ENCODE results near the gene FBLN1. TPM values are rescaled to one million over a fixed set of nuclear protein-coding genes. Genes with fewer than 3 reads are reported as not detected.

Gene FBLN1
- total and polyA plus RNA-seq, 2 of the 13 experiments (the other 11 are each of a cell fraction or from before 2014, with no cell fraction given), result 37.3 to 103 TPM

- 53% methylated on average over 22 of the region's 22 CpGs for WGBS (ENCODE audit: low lambda C conversion rate)
- Histone ChIP-seq H3K79me2 (ENCODE audit: insufficient read depth, low read length) (no peaks in the 10 kb centered on the region), H3K9ac (ENCODE audit: insufficient read depth, low read depth, low read length) (no peak overlapping the region), H3K4me1 (ENCODE audit: insufficient read depth, low read length) (peaks cover 66% of the 10 kb centered on the region), H4K20me1 (ENCODE audit: insufficient read depth, low read length) (no peaks in the 10 kb centered on the region), H3K27me3 (ENCODE audit: control insufficient read depth in 1 of 2, insufficient read depth in 2 of 2, low read length in 2 of 2) (peaks cover 1 to 17% of the 10 kb centered on the region in 2 experiments; a peak in 3 of 5 replicates), H2AFZ (ENCODE audit: low read length) (no peak overlapping the region), H3K4me3 (replicated peaks in 1 of 3; ENCODE audit: insufficient read depth in 1 of 3, low read depth in 2 of 3, low read length in 3 of 3) (peak overlapping the region in 1 of 3 experiments; percentile 28; a peak in 1 of 6 replicates), H3K9me3 (ENCODE audit: low read length) (no peaks in the 10 kb centered on the region), H3K4me2 (ENCODE audit: low read depth, low read length) (peak overlapping the region; percentile 39; the same call in 1 of the 2 replicates), H3K27ac (ENCODE audit: extremely low read length, insufficient read depth, low read length) (no peak overlapping the region), H3K36me3 (replicated peaks in 1 of 2; ENCODE audit: control insufficient read depth in 1 of 2, insufficient read depth in 2 of 2, low read length in 2 of 2) (no peaks in the 10 kb centered on the region)
- ChIA-PET CTCF (ENCODE audit: low intra/inter-chr PET ratio, low total read pairs) (no interaction called here), POLR2A (no interaction called here)
- ATAC-seq (no peak), FAIRE-seq (no peak), DNase-seq (ENCODE audit: low spot score) (peak; percentile 55)
- in situ Hi-C loops (cut with HindIII; ENCODE audit: extremely low pct_ligation_motif_present, low pct_unique_long_range_greater_than_20kb) (loop anchor here (25.0 kb wide), 1 partner anchor 486 kb away; no protein-coding TSS in a partner anchor), intact Hi-C loops (cut with micrococcal nuclease; ENCODE audit: unreplicated experiment) (loop anchor here (2.0 kb wide), 1 partner anchor 29 kb away; no protein-coding TSS in a partner anchor)
- BruUV-seq (replicated peaks), result no TSS peak
- peak; percentile 52 for TF ChIP-seq ZNF687 (CRISPR knock-in tag; IDR thresholded peaks at IDR 0.05)
- peak; percentile 66 for TF ChIP-seq SAP130 (CRISPR knock-in tag; IDR thresholded peaks at IDR 0.05; ENCODE audit: low read depth)
- TF ChIP-seq NR0B2 (CRISPR knock-in tag; IDR thresholded peaks at IDR 0.05), result no peak
- TF ChIP-seq ETV5 (CRISPR knock-in tag; IDR thresholded peaks at IDR 0.05; ENCODE audit: borderline replicate concordance), result peak; percentile 12; the same call in 1 of the 2 replicates
- no peak for TF ChIP-seq ZNF563 (CRISPR knock-in tag; IDR thresholded peaks at IDR 0.05)
- peak; percentile 81 for TF ChIP-seq RARA (CRISPR knock-in tag; IDR thresholded peaks at IDR 0.05)
- 0 out of 2 replicates have a peak, but pooled peaks have one; percentile 29 for TF ChIP-seq MAX (IDR thresholded peaks at IDR 0.05)
- TF ChIP-seq SRSF9 (IDR thresholded peaks at IDR 0.05; ENCODE audit: borderline replicate concordance, insufficient read depth, low read depth, low read length, poor library complexity, severe bottlenecking), result no peak
- TF ChIP-seq KLF9 (CRISPR knock-in tag; IDR thresholded peaks at IDR 0.05; ENCODE audit: low read depth), result 0 out of 2 replicates have a peak, but pooled peaks have one; percentile 44
- 0 out of 2 replicates have a peak, but pooled peaks have one; percentile 18 for TF ChIP-seq BHLHE40 (IDR thresholded peaks at IDR 0.05; ENCODE audit: low read length)
- TF ChIP-seq ZBTB38 (CRISPR knock-in tag; IDR thresholded peaks at IDR 0.05), result peak; percentile 39; the same call in 1 of the 2 replicates
- peak; percentile 45; the same call in 1 of the 3 replicates for TF ChIP-seq MXI1 (IDR thresholded peaks at IDR 0.05; ENCODE audit: borderline replicate concordance, low read depth, low read length)
- TF ChIP-seq NFE2L2 (IDR thresholded peaks at IDR 0.05; ENCODE audit: low read length), result peak; percentile 33; the same call in 1 of the 2 replicates
- peak; percentile 40; the same call in 1 of the 2 replicates for TF ChIP-seq RXRB (CRISPR knock-in tag; IDR thresholded peaks at IDR 0.05; ENCODE audit: borderline replicate concordance)
- no peak for TF ChIP-seq GLI4 (CRISPR knock-in tag; IDR thresholded peaks at IDR 0.05; ENCODE audit: borderline replicate concordance)
- TF ChIP-seq FOSL2 (CRISPR knock-in tag; IDR thresholded peaks at IDR 0.05), result peak; percentile 64
- TF ChIP-seq MAFK (conservative IDR thresholded peaks at IDR 0.05 in 1 of 2, IDR thresholded peaks at IDR 0.05 in 1 of 2; ENCODE audit: low read length in 2 of 2), result 0 out of 4 replicates have a peak, but pooled peaks of 1 of the 2 experiments have one; percentile 17
- 0 out of 2 replicates have a peak, but pooled peaks have one; percentile 44 for TF ChIP-seq SIN3A (IDR thresholded peaks at IDR 0.05; ENCODE audit: borderline replicate concordance, low read depth, low read length)
- TF ChIP-seq MAFF (IDR thresholded peaks at IDR 0.05; ENCODE audit: low read depth, low read length), result 0 out of 2 replicates have a peak, but pooled peaks have one; percentile 4
Observed at GRCh38 chr22:45626198-45626651, 123.5 kb downstream of the FBLN1 start.

Data from HepG2 (cell line).